Stimulated activated CD4-positive, alpha-beta T cell treated with anti-CD3 and anti-CD28 coated beads, Interleukin-1b, Interleukin-23, amount 100 ng/mL, for 1 hour (primary cell): ENCODE data around the gene KIAA0513.
A peak's percentile ranks its signal among the peaks of the same experiment; 100 is the strongest.

Experiments used
- DNase-seq, 2 donors: peaks; one replicate each; pipeline ENCODE4 v3.0.0-alpha.2; 2020; ENCODE audit warnings: low read depth in 2 of 2

The KIAA0513 gene

GRCh38 chr16:85027349-85027957, at the start of gene KIAA0513:
TSS of gene KIAA0513 (plus strand) at chr16:85027795. CDS start at chr16:85067072, 39,277 bp downstream.
- peak; percentile 92 to 95 for DNase-seq

- no peak for DNase-seq
These were observed 48.1 kb upstream of the KIAA0513 start for GRCh38 chr16:84979516-84979915.

- no peak for DNase-seq
These were observed 45.2 kb upstream of the KIAA0513 start for GRCh38 chr16:84982434-84982833.

GRCh38 chr16:84985079-84986065, 42.2 kb upstream of the KIAA0513 start:
- DNase-seq: no peak

GRCh38 chr16:84986102-84986501, 41.5 kb upstream of the KIAA0513 start:
- DNase-seq: peak in 1 of 2 donors; percentile 25

GRCh38 chr16:84986879-84987278, 40.7 kb upstream of the KIAA0513 start:
- DNase-seq: no peak

GRCh38 chr16:84988328-84989080, 39.1 kb upstream of the KIAA0513 start:
- DNase-seq: no peak

GRCh38 chr16:84989749-84990620, 37.6 kb upstream of the KIAA0513 start:
- no peak for DNase-seq

- DNase-seq: no peak
These were observed 36.8 kb upstream of the KIAA0513 start for GRCh38 chr16:84990782-84991181.

- DNase-seq: no peak
These were observed 34.9 kb upstream of the KIAA0513 start for GRCh38 chr16:84992717-84993075.

GRCh38 chr16:84993926-84994325, 33.7 kb upstream of the KIAA0513 start:
- DNase-seq: no peak

GRCh38 chr16:84995663-84996062, 31.9 kb upstream of the KIAA0513 start:
- no peak for DNase-seq

- no peak for DNase-seq
These were observed 31.2 kb upstream of the KIAA0513 start for GRCh38 chr16:84996365-84996764.

- no peak for DNase-seq
These were observed 28.4 kb upstream of the KIAA0513 start for GRCh38 chr16:84999200-84999599.

GRCh38 chr16:84999857-85000480, 27.6 kb upstream of the KIAA0513 start:
- no peak for DNase-seq

- DNase-seq: no peak
These were observed 25.5 kb upstream of the KIAA0513 start for GRCh38 chr16:85002099-85002541.

- DNase-seq: no peak
These were observed 25.0 kb upstream of the KIAA0513 start for GRCh38 chr16:85002608-85003007.

- DNase-seq: no peak
These were observed 24.5 kb upstream of the KIAA0513 start for GRCh38 chr16:85003076-85003475.

- DNase-seq: no peak
These were observed 23.6 kb upstream of the KIAA0513 start for GRCh38 chr16:85003725-85004586.
